GM12878 (cell line): ENCODE data around the gene CLINT1. TPM values are rescaled to one million over a fixed set of nuclear protein-coding genes. Genes with fewer than 3 reads are reported as not detected.

Experiments
- ATF7 ChIP-seq: fragments of 450-650 bp; IDR thresholded peaks from 2 replicates; pipeline ENCODE4 v1.6.1; 2016; ENCODE audit warnings: low read depth, mild to moderate bottlenecking
- CHD1 ChIP-seq: IDR thresholded peaks from 2 replicates; pipeline ENCODE4 v1.6.1; 2012; ENCODE audit warnings: low read depth, low read length, improper control_type of control experiment
- CHD2 ChIP-seq: IDR thresholded peaks from 2 replicates; pipeline ENCODE4 v1.6.1; 2011; ENCODE audit warnings: low read depth, low read length, improper control_type of control experiment, borderline replicate concordance
- EED ChIP-seq: sonication (generic); IDR thresholded peaks from 2 replicates; pipeline ENCODE4 v1.6.1; 2016; ENCODE audit warnings: antibody characterized with exemption, low read depth
- IKZF2 ChIP-seq, 2 experiments: fragments of 450-650 bp; IDR thresholded peaks; 2 replicates each; pipeline ENCODE4 v1.6.1; 2017; ENCODE audit warnings: mild to moderate bottlenecking in 2 of 2, moderate library complexity in 2 of 2
- KAT2A ChIP-seq: conservative IDR thresholded peaks from 2 replicates; pipeline ENCODE4 v1.6.1; 2011; ENCODE audit warnings: low read depth, low read length; ENCODE audit not compliant: control insufficient read depth
- MYB ChIP-seq: fragments of 150-350 bp; IDR thresholded peaks from 2 replicates; pipeline ENCODE4 v1.6.1; 2014; ENCODE audit warnings: mild to moderate bottlenecking, low read depth, low read length, borderline replicate concordance
- NFYB ChIP-seq: IDR thresholded peaks from 2 replicates; pipeline ENCODE4 v1.6.1; 2011; ENCODE audit warnings: low read depth, mild to moderate bottlenecking, low read length, improper control_type of control experiment, moderate library complexity; ENCODE audit not compliant: insufficient read depth
- NKRF ChIP-seq: fragments of 450-650 bp; conservative IDR thresholded peaks from 2 replicates; pipeline ENCODE4 v1.6.1; 2017; ENCODE audit warnings: mild to moderate bottlenecking, moderate library complexity
- NR2C1 ChIP-seq: fragments of 450-650 bp; IDR thresholded peaks from 2 replicates; pipeline ENCODE4 v1.6.1; 2017; ENCODE audit warnings: antibody characterized with exemption, mild to moderate bottlenecking, moderate library complexity
- RAD21 ChIP-seq: IDR thresholded peaks from 2 replicates; pipeline ENCODE4 v1.6.1; 2011; ENCODE audit warnings: mild to moderate bottlenecking, low read depth, low read length, moderate library complexity; ENCODE audit not compliant: insufficient read depth
- RB1 ChIP-seq: fragments of 450-650 bp; formaldehyde crosslinking; IDR thresholded peaks from 2 replicates; pipeline ENCODE4 v1.6.1; 2017; ENCODE audit warnings: mild to moderate bottlenecking, borderline replicate concordance
- SMC3 ChIP-seq: IDR thresholded peaks from 2 replicates; pipeline ENCODE4 v1.6.1; 2011; ENCODE audit warnings: low read length, improper control_type of control experiment, borderline replicate concordance
- STAT3 ChIP-seq: IDR thresholded peaks from 2 replicates; pipeline ENCODE4 v1.6.1; 2011; ENCODE audit warnings: low read depth, low read length, improper control_type of control experiment
- TCF3 ChIP-seq: IDR thresholded peaks from 2 replicates; pipeline ENCODE4 v1.6.1; 2012; ENCODE audit warnings: low read depth, mild to moderate bottlenecking, low read length, borderline replicate concordance; ENCODE audit not compliant: insufficient read depth
- ZBED1 ChIP-seq: IDR thresholded peaks from 2 replicates; pipeline ENCODE4 v1.6.1; 2016; ENCODE audit warnings: borderline replicate concordance
- ZBTB4 ChIP-seq: fragments of 450-650 bp; formaldehyde crosslinking; IDR thresholded peaks from 2 replicates; pipeline ENCODE4 v1.4.0; 2022; ENCODE audit warnings: mild to moderate bottlenecking, moderate library complexity
- ZNF217 ChIP-seq: fragments of 450-650 bp; IDR thresholded peaks from 2 replicates; pipeline ENCODE4 v1.6.1; 2017; ENCODE audit warnings: antibody characterized with exemption, mild to moderate bottlenecking
- ZNF274 ChIP-seq: IDR thresholded peaks from one replicate; pipeline ENCODE4 v1.8.0; 2011; ENCODE audit not compliant: insufficient read length, insufficient read depth
- polyA plus RNA-seq, 11 experiments: library from polyadenylated mRNA; depleted of rRNA in 4 of 11; unstranded in 6 of 11; stranded (reverse) in 5 of 11; fragments of >200 nt; fragmentation: Nextera tagmentation in 4 of 11; fragmentation: Illumina TruSeq in 1 of 11; extraction: Ambion mirVana in 4 of 11; extraction: Trizol in 1 of 11; gene quantifications; 1 replicate in 1 of 11; 2 replicates in 10 of 11; pipeline versions ENCODE4 v1.2.1 to v1.2.3, GENCODE V29; 2011 to 2016; ENCODE audit warnings: inconsistent platforms in 2 of 11, missing spikeins in 2 of 11, low read depth in 1 of 11
- total RNA-seq, 4 experiments: library from RNA; depleted of rRNA in 3 of 4; stranded (reverse); fragments of >200 nt in 3 of 4; fragmentation: Illumina TruSeq in 1 of 4; extraction: Trizol in 1 of 4; gene quantifications; 2 replicates each; pipeline versions ENCODE4 v1.2.1 to v1.2.3, GENCODE V29; 2013 to 2021
- TF ChIP-seq, protein P1 (sequence below): IDR thresholded peaks from 2 replicates; pipeline ENCODE4 v1.6.1; 2011; ENCODE audit warnings: low read depth, low read length, improper control_type of control experiment, borderline replicate concordance

Gene CLINT1
- total and polyA plus RNA-seq, 10 of the 15 experiments (the other 5 are each of a cell fraction or from before 2014, with no cell fraction given): 30.0 to 136 (median 105) TPM

GRCh38 chr5:157860898-157861890 lies 2.2 kb upstream of the CLINT1 start (continued):
- TF ChIP-seq NKRF (0 out of 2 replicates have a peak, but pooled peaks have one; percentile 28), CHD2 (no peak), EED (peak; percentile 93), KAT2A (no peak), ZNF274 (no peak), IKZF2 (IDR thresholded peaks at IDR 0.05) (peak; percentile 94 to 97), ATF7 (peak; percentile 39), CHD1 (0 out of 2 replicates have a peak, but pooled peaks have one; percentile 74), TCF3 (peak; percentile 93), RB1 (no peak), ZNF217 (no peak), ZBED1 (no peak; the same call in 1 of the 2 replicates), NR2C1 (no peak), SMC3 (no peak), STAT3 (no peak), MYB (no peak), RAD21 (no peak), ZBTB4 (CRISPR knock-in tag) (no peak), NFYB (no peak)
- TF ChIP-seq, protein P1, sequence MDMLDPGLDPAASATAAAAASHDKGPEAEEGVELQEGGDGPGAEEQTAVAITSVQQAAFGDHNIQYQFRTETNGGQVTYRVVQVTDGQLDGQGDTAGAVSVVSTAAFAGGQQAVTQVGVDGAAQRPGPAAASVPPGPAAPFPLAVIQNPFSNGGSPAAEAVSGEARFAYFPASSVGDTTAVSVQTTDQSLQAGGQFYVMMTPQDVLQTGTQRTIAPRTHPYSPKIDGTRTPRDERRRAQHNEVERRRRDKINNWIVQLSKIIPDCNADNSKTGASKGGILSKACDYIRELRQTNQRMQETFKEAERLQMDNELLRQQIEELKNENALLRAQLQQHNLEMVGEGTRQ: no peak
